ENCODE measurements around the gene SLC30A10.
"Not testable (repeated sequence)": the region's sequence is repeated elsewhere in the genome, so short reads cannot be mapped to it uniquely, and the experiment has no call there.

SLC30A10 gene

DNA sequence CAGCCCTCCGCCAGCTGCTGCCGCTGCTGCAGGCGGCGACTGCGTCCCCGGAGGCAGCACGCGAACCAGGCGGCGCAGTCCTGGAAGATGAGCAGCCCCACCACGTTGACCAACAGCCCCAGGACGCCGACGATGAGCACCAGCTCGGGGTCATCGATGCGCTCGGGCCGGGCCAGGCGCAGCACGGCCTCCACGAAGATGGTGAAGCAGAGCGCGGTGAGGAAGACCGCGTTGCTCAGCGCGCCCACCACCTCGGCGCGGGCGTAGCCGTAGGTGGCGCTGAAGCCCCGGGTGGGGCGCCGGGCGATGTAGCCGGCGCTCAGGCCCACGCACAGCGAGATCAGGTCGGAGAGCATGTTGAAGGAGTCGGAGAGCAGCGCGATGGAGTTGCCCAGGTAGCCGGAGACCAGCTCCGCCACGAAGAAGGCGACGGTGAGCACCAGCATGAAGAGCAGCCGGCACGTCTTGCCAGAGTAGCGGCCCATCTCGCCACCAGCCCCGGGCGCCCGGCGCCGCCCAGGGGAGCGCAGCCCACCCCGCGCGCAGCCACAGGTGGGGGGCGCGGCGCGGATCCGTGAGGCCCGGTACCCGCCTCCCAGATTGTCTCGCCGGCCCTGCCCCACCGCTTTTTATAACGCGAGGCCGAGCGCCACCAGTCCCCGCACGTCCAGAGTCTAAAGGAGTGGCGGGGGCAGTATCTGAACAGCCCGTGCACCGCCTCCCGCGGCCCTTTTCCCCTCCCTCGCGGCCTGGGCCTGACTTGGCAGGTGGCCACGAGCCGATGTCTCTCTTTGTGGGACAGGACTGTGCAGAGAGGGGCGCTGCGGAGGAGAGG is at the start of gene SLC30A10:
SLC30A10 (minus strand) TSS at position 602 of the 835 bp plus-strand sequence; CDS start at position 485, 117 bp downstream.
- DNase-seq: no peak

DNA sequence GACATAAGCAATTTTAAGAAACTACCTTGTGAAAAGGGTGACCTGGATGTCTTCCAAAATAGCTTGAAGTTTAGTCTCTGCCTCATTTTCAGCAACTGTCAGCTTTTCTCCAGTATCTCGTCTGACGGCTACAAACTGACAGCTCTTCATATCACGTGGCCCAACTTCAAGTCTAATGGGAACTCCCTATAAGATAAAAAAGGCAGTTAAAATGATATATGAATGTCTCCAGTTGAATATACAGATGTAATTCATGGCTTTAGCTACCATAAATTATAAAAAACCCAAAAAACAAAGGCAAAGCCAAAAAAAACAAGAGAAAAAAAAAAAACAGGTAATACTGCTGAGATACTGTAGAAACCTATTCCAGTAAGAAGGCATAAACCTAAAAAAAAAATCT is 44.9 kb upstream of the SLC30A10 start:
- DNase-seq: no peak

DNA sequence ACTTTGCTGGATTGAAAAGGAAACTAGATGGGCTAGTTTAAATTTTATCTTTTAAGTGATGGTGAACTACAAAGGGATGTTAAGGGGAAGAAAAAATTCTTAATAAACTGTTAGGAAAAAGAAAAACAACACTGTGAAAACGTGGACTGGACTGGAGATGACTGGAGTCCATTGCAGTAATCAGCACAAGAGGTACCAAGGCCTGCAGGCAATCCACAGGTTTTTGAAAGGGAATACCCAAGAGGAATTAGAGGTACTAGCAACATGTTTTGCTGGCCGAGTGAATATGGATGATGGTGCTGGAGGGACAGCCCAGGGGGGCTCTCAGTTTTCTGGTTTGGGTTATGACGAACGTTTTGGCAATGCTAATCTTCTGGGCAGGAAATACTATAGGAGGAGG is 39.0 kb upstream of the SLC30A10 start:
- DNase-seq: no peak

DNA sequence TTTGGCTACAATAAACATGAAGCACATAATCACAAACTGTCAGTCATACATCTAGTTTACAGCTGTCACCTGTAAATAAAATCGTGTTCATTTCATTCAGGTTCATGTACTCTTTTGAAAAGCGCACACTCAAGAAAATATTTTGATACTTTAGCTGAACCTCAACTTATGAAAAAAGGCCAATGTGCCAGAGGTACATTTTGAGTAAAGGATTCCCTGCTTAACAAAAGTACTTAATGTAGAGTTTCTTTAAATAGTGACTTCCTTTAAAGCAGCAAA is 37.7 kb upstream of the SLC30A10 start:
- no peak for DNase-seq

DNA sequence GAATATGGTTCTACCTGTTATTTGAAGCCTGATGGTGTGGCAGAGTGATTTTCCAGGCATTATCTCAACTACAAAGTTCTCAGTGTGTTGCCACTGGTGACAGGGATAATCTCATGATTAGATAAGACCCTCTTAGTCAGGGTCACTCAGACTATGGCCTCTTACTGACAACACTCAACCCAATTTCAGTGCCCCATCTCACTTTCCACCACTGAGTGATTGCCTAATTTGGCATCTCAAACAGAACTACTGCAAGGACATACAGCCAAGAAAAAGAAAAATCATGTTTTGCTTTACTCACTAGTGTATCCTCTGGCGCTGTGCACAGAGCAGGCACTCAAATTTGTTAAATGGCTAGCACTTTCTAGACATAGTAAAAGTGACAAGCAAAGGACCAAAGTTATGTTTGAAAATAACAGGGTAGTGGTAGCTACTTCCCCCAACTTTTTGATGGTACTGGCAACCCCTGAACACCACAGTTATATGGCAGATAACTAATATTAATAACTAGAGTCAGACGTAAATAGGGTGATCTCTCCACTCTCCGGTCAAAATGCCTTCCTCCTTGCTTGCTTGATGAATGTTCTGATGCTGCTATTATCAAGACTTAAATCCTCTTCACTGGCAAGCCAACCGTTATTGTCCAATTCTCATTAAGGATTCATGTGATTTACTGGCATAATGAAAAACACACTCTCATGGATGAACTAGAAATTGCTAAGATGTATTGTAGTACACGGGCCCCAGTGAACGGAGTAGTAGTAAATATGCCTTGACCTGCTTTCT is 37.1 kb upstream of the SLC30A10 start:
- no peak for DNase-seq

DNA sequence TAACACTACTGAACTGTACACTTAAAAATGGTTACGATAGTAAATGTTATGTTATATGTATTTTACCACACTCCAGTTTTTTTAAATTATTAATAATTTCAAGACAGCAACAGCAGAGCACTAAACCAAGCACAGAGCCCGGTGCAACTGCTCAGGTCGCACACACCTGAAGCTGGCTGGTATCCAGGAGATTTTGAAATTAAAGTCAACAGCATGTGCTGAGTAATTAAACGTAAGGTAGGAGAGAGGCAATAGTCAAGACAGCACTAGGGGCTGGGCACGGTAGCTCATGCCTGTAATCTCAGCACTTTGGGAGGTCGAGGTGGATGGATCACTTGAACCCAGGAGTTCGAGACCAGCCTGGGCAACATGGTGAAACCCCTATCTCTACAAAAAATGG is 35.1 kb upstream of the SLC30A10 start:
- no peak for DNase-seq

DNA sequence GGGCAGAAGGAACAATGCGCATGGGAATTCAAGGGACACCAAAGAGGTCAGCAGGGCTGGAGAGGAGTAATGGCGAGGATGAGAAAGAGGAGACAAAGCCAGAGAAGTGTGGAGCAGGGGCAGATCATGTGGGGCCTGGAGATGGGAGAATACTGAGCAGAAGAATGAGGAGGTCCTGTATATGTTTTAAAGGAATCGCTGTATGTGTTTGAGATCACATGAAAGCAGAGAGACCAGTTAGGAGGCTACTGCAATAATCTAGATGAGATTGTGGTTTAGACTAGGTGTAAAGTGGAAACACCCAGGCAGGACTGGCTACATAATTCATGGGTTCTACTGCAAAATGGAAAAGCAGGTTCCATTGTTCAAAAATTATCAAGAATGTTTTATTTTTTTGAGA is 33.3 kb upstream of the SLC30A10 start:
- DNase-seq: no peak

DNA sequence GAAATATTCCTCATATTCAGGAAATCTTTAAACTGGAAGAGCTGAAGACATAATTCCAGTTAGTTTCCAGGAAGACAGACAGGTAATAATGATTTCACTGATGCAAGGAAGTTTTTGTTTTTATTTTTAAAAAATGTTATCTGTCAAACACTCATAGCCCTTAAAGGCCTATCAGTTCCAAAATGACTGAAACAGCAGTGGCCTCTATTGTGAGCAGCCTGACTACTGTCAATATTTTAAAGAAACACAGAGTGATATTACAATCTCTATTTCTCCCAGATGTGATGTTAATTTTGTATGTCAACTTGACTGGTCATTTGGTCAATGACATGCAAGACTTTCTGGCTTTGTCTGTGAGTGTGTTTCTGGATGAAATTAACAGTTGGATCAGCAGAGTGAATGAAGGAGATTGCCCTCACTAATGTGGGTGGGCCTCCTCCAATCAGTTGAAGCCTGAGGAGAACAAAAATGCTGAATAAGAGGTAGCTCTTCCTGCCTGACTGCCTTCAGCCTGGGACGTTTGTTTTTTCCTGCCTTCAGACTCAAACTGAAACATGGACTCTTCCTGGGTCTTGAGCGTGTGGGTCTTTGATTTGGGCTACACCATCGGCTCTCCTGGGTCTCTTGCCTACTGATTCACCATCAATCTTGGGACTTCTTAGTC is 31.3 kb upstream of the SLC30A10 start:
- no peak for DNase-seq

DNA sequence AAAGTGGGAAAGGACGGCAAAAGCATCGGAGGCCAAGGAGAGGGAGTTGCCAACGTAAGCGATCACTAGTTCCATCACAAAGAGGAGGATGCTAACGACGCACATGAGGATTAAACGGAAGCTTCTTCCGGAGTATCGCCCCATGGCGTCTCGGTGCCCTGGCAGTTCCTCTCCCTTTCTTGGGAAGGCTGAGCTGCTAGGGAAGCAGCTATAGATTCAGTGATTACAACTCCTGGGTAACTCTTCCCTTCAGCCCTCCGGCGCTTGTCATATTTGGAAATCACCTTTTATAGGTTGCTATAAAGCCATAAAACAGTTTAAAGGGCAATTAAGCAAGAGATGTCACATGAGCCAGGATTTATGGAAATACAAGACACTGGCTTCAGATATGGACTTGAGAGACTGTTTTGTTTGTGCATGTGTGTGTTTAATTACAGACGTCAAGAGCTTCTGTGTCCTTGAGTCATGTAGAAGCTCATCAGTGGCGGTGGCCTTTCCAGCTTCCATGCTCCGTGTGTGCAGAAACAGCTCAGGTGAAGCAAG is 30.6 kb upstream of the SLC30A10 start:
- no peak for DNase-seq

DNA sequence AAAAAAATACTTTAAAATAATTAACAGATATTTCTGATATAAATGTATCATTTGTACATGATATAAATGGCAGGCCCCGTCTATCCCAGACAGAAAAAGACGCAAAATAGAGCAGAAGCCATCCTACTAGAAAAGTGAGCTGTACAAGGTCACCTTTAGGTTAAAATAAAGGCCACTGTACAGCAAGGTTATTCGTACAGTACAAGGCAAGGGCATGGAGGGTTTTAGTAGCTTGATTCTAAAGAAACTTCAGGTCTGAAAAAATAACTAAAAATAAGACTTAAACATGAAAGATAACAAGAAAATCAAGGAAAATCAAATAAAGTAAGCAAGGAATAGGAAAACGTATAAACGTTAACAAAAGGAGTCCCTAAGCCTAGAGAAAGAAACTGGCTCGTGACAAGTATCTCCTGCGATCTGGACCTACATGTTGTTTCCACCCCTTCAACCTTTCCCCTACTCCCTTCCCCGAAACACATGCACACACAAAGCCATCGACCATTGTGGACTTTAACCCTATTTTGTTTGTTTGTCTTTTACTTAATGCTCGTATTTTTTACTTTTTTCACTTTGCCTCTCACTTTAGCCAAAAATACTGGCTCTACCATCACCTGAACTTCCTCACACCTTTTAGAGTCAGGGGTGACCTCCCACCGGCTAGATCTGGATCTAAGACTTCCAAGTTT is 26.5 kb upstream of the SLC30A10 start:
- DNase-seq: no peak

DNA sequence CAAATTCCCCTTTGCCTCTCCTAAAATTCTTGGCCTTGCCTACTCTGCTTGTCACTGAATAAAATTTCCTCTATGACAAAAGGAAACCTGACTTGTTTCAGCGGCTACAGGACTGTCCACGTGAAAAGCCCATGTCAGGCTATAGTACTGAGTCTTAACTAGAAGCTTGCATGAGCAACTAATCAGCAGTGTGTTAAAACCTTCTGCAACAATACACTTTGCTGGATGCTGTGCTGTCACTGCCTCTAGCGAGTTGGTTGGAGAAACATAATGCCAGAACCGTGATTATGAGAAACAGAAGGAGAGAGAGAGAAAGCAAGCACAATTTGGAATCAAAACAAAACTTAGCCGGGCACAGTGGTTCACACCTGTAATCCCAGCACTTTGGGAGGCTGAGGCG is 25.7 kb upstream of the SLC30A10 start:
- DNase-seq: no peak

DNA sequence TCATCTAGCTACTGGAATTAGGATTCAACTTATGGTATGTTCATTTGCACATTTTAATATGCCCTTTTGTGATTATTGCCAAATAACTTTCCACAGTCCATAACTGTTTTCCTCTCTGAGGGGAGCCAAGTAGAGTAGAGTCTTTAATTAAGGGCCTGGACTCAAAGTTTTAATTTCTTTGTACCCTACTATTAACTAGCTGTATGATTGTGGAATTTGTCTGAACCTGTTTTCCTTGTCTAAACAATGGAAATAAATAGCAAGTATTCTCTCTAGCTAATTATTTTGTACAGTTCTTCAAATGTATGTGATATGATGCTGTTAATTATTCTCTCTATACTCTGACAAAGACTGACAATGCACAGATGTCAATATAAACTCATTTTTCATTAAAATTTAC is 24.0 kb upstream of the SLC30A10 start:
- DNase-seq: no peak

DNA sequence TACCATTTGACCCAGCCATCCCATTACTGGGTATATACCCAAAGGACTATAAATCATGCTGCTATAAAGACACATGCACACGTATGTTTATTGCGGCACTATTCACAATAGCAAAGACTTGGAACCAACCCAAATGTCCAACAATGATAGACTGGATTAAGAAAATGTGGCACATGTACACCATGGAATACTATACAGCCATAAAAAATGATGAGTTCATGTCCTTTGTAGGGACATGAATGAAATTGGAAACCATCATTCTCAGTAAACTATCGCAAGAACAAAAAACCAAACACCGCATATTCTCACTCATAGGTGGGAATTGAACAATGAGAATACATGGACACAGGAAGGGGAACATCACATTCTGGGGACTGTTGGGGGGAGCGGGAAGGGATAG is 20.9 kb upstream of the SLC30A10 start:
- not testable (repeated sequence) for DNase-seq

DNA sequence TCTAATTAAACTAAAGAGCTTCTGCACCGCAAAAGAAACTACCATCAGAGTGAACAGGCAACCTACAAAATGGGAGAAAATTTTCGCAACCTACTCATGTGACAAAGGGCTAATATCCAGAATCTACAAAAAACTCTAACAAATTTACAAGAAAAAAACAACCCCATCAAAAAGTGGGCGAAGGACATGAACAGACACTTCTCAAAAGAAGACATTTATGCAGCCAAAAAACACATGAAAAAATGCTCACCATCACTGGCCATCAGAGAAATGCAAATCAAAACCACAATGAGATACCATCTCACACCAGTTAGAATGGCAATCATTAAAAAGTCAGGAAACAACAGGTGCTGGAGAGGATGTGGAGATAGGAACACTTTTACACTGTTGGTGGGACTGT is 20.4 kb upstream of the SLC30A10 start:
- not testable (repeated sequence) for DNase-seq

DNA sequence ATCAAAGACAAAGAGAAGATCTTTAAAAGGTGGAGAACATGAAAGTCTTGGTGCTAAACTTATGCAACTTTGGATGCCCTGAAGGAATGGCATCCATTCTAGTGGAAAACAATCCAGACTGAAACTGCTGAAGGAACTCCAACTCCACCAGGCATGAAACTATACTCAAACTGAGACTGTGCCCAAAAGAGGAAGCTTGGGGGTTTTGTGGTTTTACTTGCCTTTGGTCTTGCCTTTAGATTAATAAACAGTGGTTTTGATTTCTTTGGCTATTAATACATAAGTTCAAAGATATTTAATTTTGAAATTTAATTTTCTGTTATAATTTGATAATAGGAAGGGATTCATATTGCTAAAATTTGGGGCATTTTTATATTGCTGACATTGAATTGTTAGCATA is 17.4 kb upstream of the SLC30A10 start:
- peak; percentile 31 to 36 for DNase-seq

DNA sequence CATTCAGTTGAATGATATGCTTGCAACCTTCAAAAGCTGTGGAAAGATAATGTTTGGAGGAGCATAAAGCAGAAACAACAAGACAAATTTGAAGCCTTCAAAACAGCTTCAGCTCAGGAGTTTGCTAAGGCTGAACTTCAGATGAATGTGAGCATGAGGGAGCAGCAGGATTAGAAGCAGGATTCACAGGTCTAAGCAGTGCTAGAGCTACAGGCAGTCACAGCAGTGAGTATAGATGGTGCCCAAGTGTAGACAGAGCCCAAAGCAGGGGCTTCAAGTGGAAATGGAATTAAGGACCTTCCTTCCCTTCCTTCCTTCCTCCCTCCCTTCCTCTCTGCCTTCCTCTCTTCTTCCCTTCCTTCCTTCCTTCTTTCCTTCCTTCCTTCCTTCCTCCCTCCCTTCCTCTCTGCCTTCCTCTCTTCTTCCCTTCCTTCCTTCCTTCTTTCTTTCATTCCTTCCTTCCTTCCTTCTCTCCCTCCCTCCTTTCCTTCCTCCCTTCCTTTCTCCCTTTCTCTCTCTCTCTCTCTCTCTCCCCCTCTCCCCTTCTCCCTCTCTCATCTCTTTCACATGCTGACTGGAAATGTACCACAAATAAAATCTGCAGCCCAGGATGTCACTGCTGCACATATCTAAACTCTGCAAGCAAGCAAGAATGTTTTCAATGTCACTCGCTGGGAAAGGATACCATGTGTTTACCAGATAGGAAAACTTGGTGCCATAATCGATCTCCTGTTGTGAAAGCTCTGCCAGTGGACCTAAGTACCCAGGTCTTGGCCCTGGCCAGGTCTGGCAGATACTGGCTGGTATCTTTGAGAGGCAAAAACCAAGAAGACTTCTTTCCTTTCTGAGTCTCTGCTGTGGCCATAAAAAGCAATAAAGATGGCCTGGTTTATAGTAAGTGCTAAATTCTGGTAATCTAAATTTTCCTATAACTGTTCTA is 13.1 kb upstream of the SLC30A10 start:
- DNase-seq: no peak

DNA sequence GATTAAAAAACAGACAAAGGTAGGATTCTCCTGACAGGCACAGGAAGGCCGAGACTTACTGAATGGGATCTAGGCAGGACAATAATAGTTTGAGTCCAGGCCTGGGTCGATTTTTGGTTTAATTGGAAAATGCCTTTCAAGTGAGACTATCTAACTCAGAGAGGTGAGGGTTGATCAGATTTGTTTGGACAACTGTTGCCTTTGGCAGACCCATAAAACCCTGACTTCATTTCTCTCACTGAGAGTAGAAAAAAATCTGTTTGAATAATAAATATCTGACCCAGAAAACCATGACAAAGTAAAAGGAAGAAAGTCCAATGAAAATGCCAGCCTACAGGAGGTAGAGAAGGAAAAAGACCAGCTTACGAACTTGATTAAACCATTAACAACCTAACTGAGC is 12.3 kb upstream of the SLC30A10 start:
- no peak for DNase-seq

DNA sequence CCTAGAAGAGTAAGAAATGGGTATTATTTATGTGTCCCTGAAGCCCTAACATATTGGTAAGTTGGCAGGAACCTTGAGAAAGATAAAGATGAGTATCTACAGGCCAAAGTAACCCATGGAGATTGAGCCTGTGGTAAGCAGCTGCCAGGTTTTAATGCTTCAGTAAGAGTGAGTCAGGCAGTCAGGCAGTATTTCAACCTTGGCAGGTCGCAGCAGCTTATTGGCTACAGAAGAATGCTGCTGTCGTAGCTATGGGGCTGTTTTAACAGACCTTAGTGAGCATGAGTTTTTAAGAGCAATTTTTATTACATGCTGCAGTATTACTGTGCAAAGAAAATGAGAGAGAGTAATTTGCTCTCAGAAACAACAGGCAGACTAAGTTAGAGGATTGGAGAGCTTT is 10.3 kb upstream of the SLC30A10 start:
- DNase-seq: no peak

DNA sequence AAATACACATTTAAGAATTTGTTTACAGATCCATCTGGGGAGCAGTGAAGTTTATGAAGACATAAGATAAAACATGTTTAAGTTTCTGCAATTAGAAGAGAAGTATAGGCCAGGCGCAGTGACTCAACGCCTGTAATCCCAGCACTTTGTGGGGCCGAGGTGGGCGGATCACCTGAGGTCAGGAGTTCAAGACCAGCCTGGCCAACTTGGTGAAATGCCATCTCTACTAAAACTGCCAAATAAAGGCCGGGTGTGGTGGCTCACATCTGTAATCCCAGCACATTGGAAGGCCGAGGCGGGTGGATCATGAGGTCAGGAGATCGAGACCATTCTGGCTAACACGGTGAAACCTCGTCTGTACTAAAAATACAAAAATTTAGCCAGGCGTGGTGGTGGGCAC is 5.4 kb upstream of the SLC30A10 start:
- DNase-seq: not testable (repeated sequence)

DNA sequence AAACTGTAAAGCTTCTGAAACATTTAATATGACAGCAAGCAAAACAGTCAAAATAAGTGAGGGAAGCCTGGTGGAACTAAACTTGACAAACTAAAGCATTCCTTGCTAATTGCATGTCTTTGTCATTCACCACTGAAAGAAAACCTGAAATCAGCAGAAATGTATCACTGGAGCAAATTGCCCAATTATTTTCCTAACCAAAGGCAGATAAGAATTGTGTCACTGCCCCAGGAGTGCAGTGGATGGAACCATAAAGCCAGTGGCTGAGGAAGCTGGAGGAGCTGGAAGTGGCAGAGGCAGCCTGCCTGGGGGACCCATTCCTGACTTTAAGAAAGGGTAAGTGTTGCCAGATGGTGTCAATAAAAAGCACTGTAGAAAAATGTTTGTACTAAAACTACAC is 2.7 kb upstream of the SLC30A10 start:
- no peak for DNase-seq

DNA sequence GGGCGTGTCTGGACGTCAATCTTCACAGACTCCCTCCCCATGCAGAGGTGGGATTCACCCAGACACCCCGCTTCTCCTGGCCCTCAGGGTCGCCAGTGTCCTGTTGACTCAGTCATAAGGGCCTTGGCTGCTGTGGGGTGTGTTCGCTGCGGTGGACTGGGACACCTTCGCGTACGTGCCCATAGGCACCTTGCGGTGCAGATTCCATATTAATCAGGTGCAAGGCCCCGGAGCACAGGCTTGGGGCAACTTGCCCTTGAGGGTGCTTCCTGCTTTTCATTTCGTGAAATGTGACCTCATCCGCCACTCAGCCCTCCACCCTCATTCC is 398 bp upstream of the SLC30A10 start:
- DNase-seq: no peak
